ENCODE results near the gene PRRC1.

PRRC1 gene

DNA sequence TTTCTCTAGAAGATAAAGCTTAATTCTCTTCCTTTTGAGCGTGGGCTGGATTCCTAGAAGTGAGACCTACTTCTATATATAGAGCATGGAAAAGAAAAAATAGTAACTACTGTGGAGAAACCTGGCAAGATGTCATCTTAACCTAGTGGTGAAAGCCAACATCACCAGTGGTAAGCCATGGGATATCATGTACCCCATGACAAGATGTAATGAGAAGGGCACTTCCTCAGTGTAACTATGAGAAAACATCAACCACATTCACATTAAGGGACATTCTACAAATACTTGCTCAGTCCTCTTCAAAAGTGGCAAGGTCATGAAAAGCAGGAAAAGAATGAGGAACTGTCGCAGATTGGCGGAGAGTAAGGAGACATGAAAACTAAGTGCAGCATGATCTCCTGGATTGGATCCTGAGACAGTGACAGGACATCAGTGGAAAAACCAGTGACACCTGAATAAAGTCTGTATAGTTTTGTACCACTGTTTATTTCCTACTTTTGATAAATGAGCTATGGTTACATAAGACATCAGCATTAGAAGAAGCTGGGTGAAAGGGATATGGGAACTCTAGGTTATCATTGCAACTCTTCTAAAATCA lies 65.4 kb downstream of the PRRC1 start:
- no peak overlapping the region for H3K4me3 ChIP-seq (ENCODE audit: low read length, poor library complexity, severe bottlenecking)
- no peak overlapping the region for H2AFZ ChIP-seq (ENCODE audit: low read length)
- H3K4me2 ChIP-seq (ENCODE audit: low read depth, low read length, poor library complexity, severe bottlenecking) = no peak overlapping the region
- H3K9me3 ChIP-seq (ENCODE audit: insufficient read depth, low read depth, low read length) = no peaks in the 10 kb centered on the region
- H4K20me1 ChIP-seq (ENCODE audit: insufficient read depth, low read length, poor library complexity, severe bottlenecking) = no peaks in the 10 kb centered on the region
- no peak overlapping the region for H3K9ac ChIP-seq (ENCODE audit: low read depth, low read length, poor library complexity, severe bottlenecking)
- TF ChIP-seq CTCF (conservative IDR thresholded peaks at IDR 0.05; ENCODE audit: low read length) (no peak), EZH2phosphoT487 (IDR thresholded peaks at IDR 0.05; ENCODE audit: borderline replicate concordance) (no peak)
- H3K9me2 ChIP-seq (replicated peaks; ENCODE audit: low read depth, low read length) = no peaks in the 10 kb centered on the region
- H3K36me3 ChIP-seq (ENCODE audit: insufficient read depth, low read length) = no peaks in the 10 kb centered on the region
- H3K79me2 ChIP-seq (ENCODE audit: insufficient read depth, low read length) = no peaks in the 10 kb centered on the region
- no peaks in the 10 kb centered on the region for H3K27me3 ChIP-seq (ENCODE audit: insufficient read depth, low read length, poor library complexity, severe bottlenecking)
- H3K4me1 ChIP-seq (ENCODE audit: insufficient read depth, low read length, poor library complexity, severe bottlenecking) = peaks cover 7% of the 10 kb centered on the region
- H3F3A ChIP-seq (ENCODE audit: low read depth) = no peaks in the 10 kb centered on the region

- Histone ChIP-seq H4K20me1 (ENCODE audit: insufficient read depth, low read length, poor library complexity, severe bottlenecking) (no peaks in the 10 kb centered on the region), H3K79me2 (ENCODE audit: insufficient read depth, low read length) (no peaks in the 10 kb centered on the region), H3K36me3 (ENCODE audit: insufficient read depth, low read length) (no peaks in the 10 kb centered on the region), H3K9me2 (replicated peaks; ENCODE audit: low read depth, low read length) (no peaks in the 10 kb centered on the region), H2AFZ (ENCODE audit: low read length) (no peak overlapping the region), H3K9me3 (ENCODE audit: insufficient read depth, low read depth, low read length) (no peaks in the 10 kb centered on the region), H3K9ac (ENCODE audit: low read depth, low read length, poor library complexity, severe bottlenecking) (no peak overlapping the region), H3K4me1 (ENCODE audit: insufficient read depth, low read length, poor library complexity, severe bottlenecking) (peaks cover 7% of the 10 kb centered on the region), H3F3A (ENCODE audit: low read depth) (no peaks in the 10 kb centered on the region), H3K4me3 (ENCODE audit: low read length, poor library complexity, severe bottlenecking) (no peak overlapping the region), H3K4me2 (ENCODE audit: low read depth, low read length, poor library complexity, severe bottlenecking) (no peak overlapping the region), H3K27me3 (ENCODE audit: insufficient read depth, low read length, poor library complexity, severe bottlenecking) (no peaks in the 10 kb centered on the region)
- TF ChIP-seq CTCF (conservative IDR thresholded peaks at IDR 0.05; ENCODE audit: low read length) = no peak
- no peak for TF ChIP-seq EZH2phosphoT487 (IDR thresholded peaks at IDR 0.05; ENCODE audit: borderline replicate concordance)
These were observed 66.4 kb downstream of the PRRC1 start for GRCh38 chr5:127583866-127584265.

GRCh38 chr5:127585661-127586060 lies 68.2 kb downstream of the PRRC1 start:
- peaks cover 7% of the 10 kb centered on the region for H3K4me1 ChIP-seq (ENCODE audit: insufficient read depth, low read length, poor library complexity, severe bottlenecking)
- H4K20me1 ChIP-seq (ENCODE audit: insufficient read depth, low read length, poor library complexity, severe bottlenecking) = no peaks in the 10 kb centered on the region
- no peaks in the 10 kb centered on the region for H3K36me3 ChIP-seq (ENCODE audit: insufficient read depth, low read length)
- H3K9me2 ChIP-seq (replicated peaks; ENCODE audit: low read depth, low read length) = no peaks in the 10 kb centered on the region
- H3K79me2 ChIP-seq (ENCODE audit: insufficient read depth, low read length) = no peaks in the 10 kb centered on the region
- peak overlapping the region; percentile 16 for H3K4me2 ChIP-seq (ENCODE audit: low read depth, low read length, poor library complexity, severe bottlenecking)
- H3K4me3 ChIP-seq (ENCODE audit: low read length, poor library complexity, severe bottlenecking) = no peak overlapping the region
- TF ChIP-seq CTCF (conservative IDR thresholded peaks at IDR 0.05; ENCODE audit: low read length) (no peak), EZH2phosphoT487 (IDR thresholded peaks at IDR 0.05; ENCODE audit: borderline replicate concordance) (no peak)
- no peaks in the 10 kb centered on the region for H3K9me3 ChIP-seq (ENCODE audit: insufficient read depth, low read depth, low read length)
- no peaks in the 10 kb centered on the region for H3K27me3 ChIP-seq (ENCODE audit: insufficient read depth, low read length, poor library complexity, severe bottlenecking)
- no peak overlapping the region for H2AFZ ChIP-seq (ENCODE audit: low read length)
- no peak overlapping the region for H3K9ac ChIP-seq (ENCODE audit: low read depth, low read length, poor library complexity, severe bottlenecking)
- no peaks in the 10 kb centered on the region for H3F3A ChIP-seq (ENCODE audit: low read depth)

Measured in Loucy (cell line).